ENCODE data around the gene GIGYF2.

GRCh38 chr2:232880764-232881351 lies 183.7 kb downstream of the GIGYF2 start:
- TF ChIP-seq, protein P1, sequence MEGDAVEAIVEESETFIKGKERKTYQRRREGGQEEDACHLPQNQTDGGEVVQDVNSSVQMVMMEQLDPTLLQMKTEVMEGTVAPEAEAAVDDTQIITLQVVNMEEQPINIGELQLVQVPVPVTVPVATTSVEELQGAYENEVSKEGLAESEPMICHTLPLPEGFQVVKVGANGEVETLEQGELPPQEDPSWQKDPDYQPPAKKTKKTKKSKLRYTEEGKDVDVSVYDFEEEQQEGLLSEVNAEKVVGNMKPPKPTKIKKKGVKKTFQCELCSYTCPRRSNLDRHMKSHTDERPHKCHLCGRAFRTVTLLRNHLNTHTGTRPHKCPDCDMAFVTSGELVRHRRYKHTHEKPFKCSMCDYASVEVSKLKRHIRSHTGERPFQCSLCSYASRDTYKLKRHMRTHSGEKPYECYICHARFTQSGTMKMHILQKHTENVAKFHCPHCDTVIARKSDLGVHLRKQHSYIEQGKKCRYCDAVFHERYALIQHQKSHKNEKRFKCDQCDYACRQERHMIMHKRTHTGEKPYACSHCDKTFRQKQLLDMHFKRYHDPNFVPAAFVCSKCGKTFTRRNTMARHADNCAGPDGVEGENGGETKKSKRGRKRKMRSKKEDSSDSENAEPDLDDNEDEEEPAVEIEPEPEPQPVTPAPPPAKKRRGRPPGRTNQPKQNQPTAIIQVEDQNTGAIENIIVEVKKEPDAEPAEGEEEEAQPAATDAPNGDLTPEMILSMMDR (IDR thresholded peaks at IDR 0.05): no peak
- no peak for TF ChIP-seq POLR2A (IDR thresholded peaks at IDR 0.05)
- no peak for TF ChIP-seq EP300 (IDR thresholded peaks at IDR 0.05)
- no peak for TF ChIP-seq POLR2AphosphoS5 (IDR thresholded peaks at IDR 0.05)
